GM12873 (cell line): ENCODE data around the gene SLC30A1.

Experiments
- TF ChIP-seq, protein P1 (sequence below): IDR thresholded peaks from 2 replicates; pipeline ENCODE4 v1.5.1; 2012; ENCODE audit warnings: low read depth, mild to moderate bottlenecking, moderate library complexity, low read length, control low read depth; ENCODE audit not compliant: insufficient read depth; ENCODE audit errors: missing control alignments

SLC30A1 gene

DNA sequence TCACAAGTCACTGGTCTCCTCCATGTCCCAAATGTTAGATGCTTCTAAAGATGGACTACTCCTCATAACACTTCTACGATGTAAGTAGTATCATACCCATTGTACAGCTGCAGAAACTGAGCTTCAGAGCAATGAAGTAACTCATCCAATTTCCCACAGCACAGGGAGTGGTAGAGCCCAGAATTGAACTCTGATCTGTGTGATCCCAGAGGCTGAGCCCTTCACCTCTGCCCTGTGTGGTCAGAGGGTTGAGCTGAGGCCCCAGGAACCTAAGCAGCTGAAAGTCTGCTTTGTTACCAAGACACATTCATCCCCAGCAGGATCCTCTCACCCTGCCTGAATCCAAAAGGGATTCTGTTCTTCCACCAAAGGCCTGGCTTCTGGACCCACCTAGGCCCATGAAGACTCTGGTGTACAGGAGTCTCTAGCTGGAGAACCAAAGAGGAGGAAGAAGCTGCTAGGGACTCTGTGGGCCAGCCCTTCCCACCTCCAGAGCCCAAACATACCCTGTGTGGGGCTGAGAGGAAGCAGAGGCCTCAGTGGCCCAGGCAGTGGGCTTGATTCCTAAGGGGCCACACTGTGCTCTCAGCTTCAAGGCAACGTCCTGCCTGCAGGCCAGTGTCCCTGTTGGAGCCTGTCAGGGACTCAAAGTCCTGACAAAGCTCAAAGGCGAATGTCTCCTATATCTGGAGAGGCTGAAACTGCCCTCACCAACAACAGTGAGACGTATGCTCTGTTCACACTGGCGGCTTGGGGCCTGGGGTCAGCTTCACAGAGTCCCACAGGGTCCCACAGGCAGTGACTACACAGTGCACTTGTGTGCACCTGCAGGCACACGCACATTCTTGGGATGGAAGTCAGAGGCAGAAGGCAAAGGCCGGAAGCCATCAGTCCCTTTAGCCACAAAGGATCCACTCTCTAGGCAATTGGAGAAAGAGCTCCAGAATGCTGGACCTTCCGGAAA lies 40.4 kb upstream of the SLC30A1 start:
- TF ChIP-seq, protein P1, sequence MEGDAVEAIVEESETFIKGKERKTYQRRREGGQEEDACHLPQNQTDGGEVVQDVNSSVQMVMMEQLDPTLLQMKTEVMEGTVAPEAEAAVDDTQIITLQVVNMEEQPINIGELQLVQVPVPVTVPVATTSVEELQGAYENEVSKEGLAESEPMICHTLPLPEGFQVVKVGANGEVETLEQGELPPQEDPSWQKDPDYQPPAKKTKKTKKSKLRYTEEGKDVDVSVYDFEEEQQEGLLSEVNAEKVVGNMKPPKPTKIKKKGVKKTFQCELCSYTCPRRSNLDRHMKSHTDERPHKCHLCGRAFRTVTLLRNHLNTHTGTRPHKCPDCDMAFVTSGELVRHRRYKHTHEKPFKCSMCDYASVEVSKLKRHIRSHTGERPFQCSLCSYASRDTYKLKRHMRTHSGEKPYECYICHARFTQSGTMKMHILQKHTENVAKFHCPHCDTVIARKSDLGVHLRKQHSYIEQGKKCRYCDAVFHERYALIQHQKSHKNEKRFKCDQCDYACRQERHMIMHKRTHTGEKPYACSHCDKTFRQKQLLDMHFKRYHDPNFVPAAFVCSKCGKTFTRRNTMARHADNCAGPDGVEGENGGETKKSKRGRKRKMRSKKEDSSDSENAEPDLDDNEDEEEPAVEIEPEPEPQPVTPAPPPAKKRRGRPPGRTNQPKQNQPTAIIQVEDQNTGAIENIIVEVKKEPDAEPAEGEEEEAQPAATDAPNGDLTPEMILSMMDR = no peak

DNA sequence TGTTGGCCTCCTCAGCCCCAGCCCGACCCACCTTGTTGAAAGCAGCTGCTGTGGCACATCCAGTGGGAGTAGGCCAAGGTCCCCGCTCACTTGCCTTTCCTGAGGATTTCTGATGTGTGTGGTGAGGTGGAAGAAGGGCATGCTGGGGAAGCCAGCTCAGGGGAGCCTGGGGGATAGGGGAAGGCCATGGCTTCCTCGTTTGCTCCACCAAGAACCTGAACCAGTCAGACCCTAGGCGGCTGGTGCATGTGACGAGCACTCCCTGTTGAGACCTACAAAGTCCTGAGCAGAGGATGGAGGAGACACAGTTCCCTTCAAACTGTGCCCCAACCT lies 38.0 kb upstream of the SLC30A1 start:
- TF ChIP-seq, protein P1 = no peak

DNA sequence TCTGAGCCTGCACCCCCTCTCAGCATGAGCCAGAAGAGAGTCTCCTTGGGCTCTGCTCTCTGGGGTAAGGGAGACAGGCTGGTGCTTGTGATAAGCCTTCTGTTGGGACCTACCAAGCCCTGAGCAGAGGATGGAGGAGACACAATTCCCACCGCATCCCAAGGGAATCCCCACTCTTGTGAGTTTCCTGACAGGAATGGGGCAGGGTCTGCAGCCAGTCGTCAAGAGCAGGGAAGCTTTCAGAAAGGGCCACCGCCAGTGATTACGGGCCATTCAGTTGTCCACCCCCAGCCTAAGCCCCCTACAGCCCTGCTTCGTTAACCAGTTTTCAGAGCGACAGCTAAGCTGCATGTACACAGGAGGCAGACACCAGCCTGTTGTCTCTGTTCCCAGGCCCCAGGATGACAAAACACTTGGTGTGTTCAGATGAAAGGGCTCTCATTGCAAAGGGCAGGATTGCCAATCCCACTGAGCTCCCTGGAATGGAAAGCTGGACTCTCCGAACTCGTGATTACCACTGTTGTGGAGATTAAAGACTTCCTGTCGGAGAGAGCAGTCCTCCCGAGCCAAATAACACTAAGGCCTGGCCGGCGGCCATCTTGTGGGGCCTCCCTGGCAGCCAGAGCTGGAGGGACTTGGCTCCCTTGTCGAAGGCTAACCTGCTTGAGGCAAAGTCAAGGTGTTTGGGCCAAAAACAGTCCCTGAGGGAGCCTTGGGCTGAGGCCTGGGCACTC lies 37.4 kb upstream of the SLC30A1 start:
- TF ChIP-seq, protein P1 = no peak

DNA sequence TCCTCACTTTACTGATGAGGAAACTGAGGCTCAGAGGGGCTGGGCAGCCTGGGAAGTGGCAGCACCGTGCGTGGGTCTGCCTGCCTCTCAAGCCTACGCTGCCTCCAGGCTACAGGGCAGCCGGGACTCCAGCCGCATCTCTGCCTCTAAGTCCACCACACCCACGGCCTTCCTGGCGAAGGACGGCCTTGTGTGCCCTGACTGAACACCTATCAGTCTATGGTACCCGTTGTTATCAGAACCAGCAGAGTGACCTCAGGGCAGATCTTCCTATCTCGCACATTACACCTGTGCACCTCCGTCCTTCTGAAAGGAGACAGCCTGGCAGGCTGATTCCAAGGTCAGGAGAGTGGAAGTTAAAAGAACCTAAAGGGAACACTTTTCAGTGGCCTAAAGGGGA lies 35.7 kb upstream of the SLC30A1 start:
- TF ChIP-seq, protein P1 = no peak

DNA sequence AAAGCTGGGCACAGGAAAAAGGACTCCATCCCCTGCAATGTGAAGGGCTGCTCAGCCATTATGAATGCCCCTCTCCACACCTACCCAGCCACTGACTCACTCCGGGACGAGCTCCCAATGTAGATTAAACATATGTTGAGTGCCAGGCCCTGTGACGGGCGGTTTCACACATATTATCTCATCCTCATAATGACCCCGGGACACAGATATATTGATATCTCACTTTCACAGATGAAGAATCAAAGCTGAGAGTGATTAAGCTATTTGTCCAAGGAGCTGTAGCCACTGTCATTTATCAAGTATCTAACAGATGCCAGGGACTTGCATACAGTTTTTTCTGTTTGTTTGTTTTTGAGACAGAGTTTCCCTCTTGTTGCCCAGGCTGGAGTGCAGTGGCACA lies 35.0 kb upstream of the SLC30A1 start:
- TF ChIP-seq, protein P1 = no peak

DNA sequence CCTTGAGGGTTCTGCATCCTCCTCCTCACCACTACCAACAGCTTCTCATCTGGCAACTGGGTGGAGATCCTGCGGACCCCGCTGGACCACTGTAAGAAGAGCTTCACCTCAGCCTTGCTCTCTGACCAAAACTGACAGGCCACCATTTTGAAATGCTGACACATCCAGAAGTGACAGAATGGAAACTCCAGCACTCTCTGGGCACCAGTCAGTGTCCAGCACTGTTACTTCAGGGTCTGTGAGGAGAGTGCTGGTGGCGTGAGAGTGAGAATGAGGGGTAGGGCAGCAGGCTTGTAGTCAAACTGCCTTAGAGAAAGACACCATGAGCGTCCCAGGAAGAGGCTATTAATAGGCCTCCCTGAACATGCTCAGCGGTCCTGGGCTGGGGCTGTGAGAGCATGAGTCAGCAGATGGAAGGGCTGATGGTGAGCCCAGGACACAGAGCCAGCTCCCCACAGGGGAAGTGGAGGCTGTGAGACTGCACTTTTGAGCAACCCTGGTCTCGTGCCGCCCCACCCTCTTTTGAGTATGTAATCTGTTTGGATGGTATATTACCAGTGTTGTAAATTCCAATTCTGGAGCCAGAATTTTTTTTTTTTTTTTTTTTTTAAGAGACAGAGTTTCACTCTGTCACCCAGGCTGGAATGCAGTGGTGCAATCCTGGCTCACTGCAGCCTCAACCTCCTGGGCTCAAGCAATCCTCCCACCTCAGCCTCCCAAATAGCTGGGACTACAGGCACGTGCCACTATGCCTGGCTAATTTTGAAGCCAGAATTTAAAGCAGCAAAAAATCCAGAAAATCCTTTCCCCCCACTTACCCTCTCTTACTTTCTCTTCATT lies 34.4 kb upstream of the SLC30A1 start:
- TF ChIP-seq, protein P1 = no peak

DNA sequence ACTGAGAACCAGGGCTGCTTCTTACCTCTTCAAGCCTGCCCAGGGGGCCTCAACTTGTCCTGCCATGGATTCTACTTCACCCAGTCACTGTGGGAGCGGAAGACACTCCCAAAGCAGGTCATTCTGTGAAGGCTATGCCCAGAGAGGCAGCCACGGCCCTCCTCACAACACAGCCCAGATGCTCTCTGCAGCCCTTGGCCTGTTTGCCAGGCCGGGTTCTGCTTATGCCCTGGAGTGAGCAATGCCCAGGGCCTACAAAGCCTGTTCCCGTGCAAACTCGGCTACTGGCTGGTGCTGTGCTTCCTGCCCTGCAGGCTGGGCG lies 33.8 kb upstream of the SLC30A1 start:
- TF ChIP-seq, protein P1 = no peak
